Effector CD4-positive, alpha-beta T cell (primary cell): ENCODE results near the gene TMEM14B.
"Not testable (repeated sequence)": the region's sequence is repeated elsewhere in the genome, so short reads cannot be mapped to it uniquely, and the experiment has no call there.

Experiments used
- DNase-seq: peaks from one replicate; pipeline ENCODE4 v3.0.0-alpha.2; 2020
- total RNA-seq: gene quantifications from one replicate; lab custom pipeline; 2026; lab: John Stamatoyannopoulos, UW

The TMEM14B gene
- total RNA-seq: 10.9 reads per million, percentile 33 among the genes with 10 or more reads in this experiment

- DNase-seq: peak; percentile 99
Measured at GRCh38 chr6:10747251-10747972, at the start of gene TMEM14B. Gene TMEM14B (plus strand): TSS chr6:10747805. CDS start chr6:10749246, 1,441 bp downstream.

- DNase-seq: no peak
Measured at GRCh38 chr6:10713962-10714361, 33.6 kb upstream of the TMEM14B start.

- DNase-seq: no peak
Measured at GRCh38 chr6:10719296-10719963, 28.2 kb upstream of the TMEM14B start.

GRCh38 chr6:10719964-10720264 lies 27.7 kb upstream of the TMEM14B start:
- no peak for DNase-seq

- peak; percentile 34 for DNase-seq
Measured at GRCh38 chr6:10720265-10720959, 27.2 kb upstream of the TMEM14B start.

GRCh38 chr6:10720960-10721849 lies 26.4 kb upstream of the TMEM14B start:
- DNase-seq: not testable (repeated sequence)

- no peak for DNase-seq
Measured at GRCh38 chr6:10721850-10722569, 25.6 kb upstream of the TMEM14B start.

- no peak for DNase-seq
Measured at GRCh38 chr6:10722570-10722819, 25.1 kb upstream of the TMEM14B start.

- DNase-seq: peak; percentile 68
Measured at GRCh38 chr6:10722820-10723566, 24.6 kb upstream of the TMEM14B start, which contains the start of gene TMEM14C. Gene TMEM14C (plus strand): TSS chr6:10723070. CDS start chr6:10724614, 1,544 bp downstream.

- DNase-seq: no peak
Measured at GRCh38 chr6:10723567-10723881, 24.1 kb upstream of the TMEM14B start.

- no peak for DNase-seq
Measured at GRCh38 chr6:10725044-10725443, 22.6 kb upstream of the TMEM14B start.

GRCh38 chr6:10725716-10726115 lies 21.9 kb upstream of the TMEM14B start:
- no peak for DNase-seq

GRCh38 chr6:10730254-10730653 lies 17.4 kb upstream of the TMEM14B start:
- DNase-seq: no peak

GRCh38 chr6:10733151-10733715 lies 14.4 kb upstream of the TMEM14B start:
- no peak for DNase-seq

- no peak for DNase-seq
Measured at GRCh38 chr6:10733863-10734262, 13.7 kb upstream of the TMEM14B start.

GRCh38 chr6:10736731-10737130 lies 10.9 kb upstream of the TMEM14B start:
- DNase-seq: no peak

GRCh38 chr6:10740061-10740460 lies 7.5 kb upstream of the TMEM14B start:
- no peak for DNase-seq

GRCh38 chr6:10741643-10742042 lies 6.0 kb upstream of the TMEM14B start:
- DNase-seq: not testable (repeated sequence)

GRCh38 chr6:10742251-10742650 lies 5.4 kb upstream of the TMEM14B start:
- DNase-seq: no peak

GRCh38 chr6:10743515-10743914 lies 4.1 kb upstream of the TMEM14B start:
- no peak for DNase-seq

GRCh38 chr6:10745116-10745515 lies 2.5 kb upstream of the TMEM14B start:
- no peak for DNase-seq
